SK-N-SH (cell line): ENCODE data around the gene CUX1. TPM values are rescaled to one million over a fixed set of nuclear protein-coding genes. Genes with fewer than 3 reads are reported as not detected.

Source experiments
- CTCF ChIA-PET: fragments of 300-600, 350-600 bp; formaldehyde crosslinking; extraction: SDS; loops from one replicate; lab custom pipeline; 2021; lab: Yijun Ruan, JAX
- POLR2A ChIA-PET: fragments of 350-600 bp; sonication (Branson Sonifier 250); formaldehyde crosslinking; extraction: SDS; loops from one replicate; lab custom pipeline; 2020; ENCODE audit warnings: antibody characterized with exemption, inconsistent platforms; lab: Yijun Ruan, JAX
- DNase-seq: peaks from one replicate; pipeline ENCODE4 v3.0.0; 2012
- H2AFZ ChIP-seq: fragments of 200-600 bp; sonication (generic); 2 replicates; pipeline ENCODE4 v1.8.1; 2016; ENCODE audit warnings: antibody characterized with exemption, mild to moderate bottlenecking, low read depth
- H3F3A ChIP-seq: fragments of 200-600 bp; sonication (generic); replicated peaks from 2 replicates; pipeline ENCODE3; 2016; ENCODE audit warnings: antibody characterized with exemption, mild to moderate bottlenecking; ENCODE audit not compliant: insufficient read depth
- H3K27ac ChIP-seq, 2 experiments: fragments of 200-500 bp in 1 of 2; fragments of 200-600 bp in 1 of 2; sonication (Bioruptor generic) in 1 of 2; sonication (generic), shearing (Covaris generic) in 1 of 2; 2 replicates each; pipeline versions ENCODE4 v1.5.1 to v1.6.1; 2014 to 2016; ENCODE audit warnings: low read depth in 2 of 2, inconsistent platforms in 1 of 2, low read length in 1 of 2, mild to moderate bottlenecking in 1 of 2, mixed read lengths in 1 of 2
- H3K27me3 ChIP-seq: fragments of 200-600 bp; sonication (generic), shearing (Covaris generic); 2 replicates; pipeline ENCODE4 v1.6.1; 2016; ENCODE audit warnings: mixed run types; ENCODE audit not compliant: insufficient read depth
- H3K36me3 ChIP-seq, 2 experiments: fragments of 200-500 bp in 1 of 2; fragments of 200-600 bp in 1 of 2; sonication (Bioruptor generic) in 1 of 2; sonication (generic) in 1 of 2; replicated peaks in 1 of 2; 2 replicates each; pipeline versions ENCODE3 to v1.5.1; 2014 to 2016; ENCODE audit warnings: low read length in 1 of 2, mild to moderate bottlenecking in 1 of 2; ENCODE audit not compliant: insufficient read depth in 2 of 2, control insufficient read depth in 1 of 2
- H3K4me1 ChIP-seq, 2 experiments: fragments of 200-500 bp in 1 of 2; fragments of 200-600 bp in 1 of 2; sonication (Bioruptor generic) in 1 of 2; sonication (generic), shearing (Covaris generic) in 1 of 2; 2 replicates each; pipeline versions ENCODE4 v1.5.1 to v1.6.1; 2014 to 2016; ENCODE audit warnings: low read depth in 1 of 2, low read length in 1 of 2, mixed run types in 1 of 2; ENCODE audit not compliant: insufficient read depth in 2 of 2, control insufficient read depth in 1 of 2
- H3K4me2 ChIP-seq: fragments of 200-600 bp; sonication (generic), shearing (Covaris generic); 2 replicates; pipeline ENCODE4 v1.6.1; 2017; ENCODE audit warnings: mixed run types
- H3K4me3 ChIP-seq, 2 experiments: fragments of 200-500 bp in 1 of 2; fragments of 200-600 bp in 1 of 2; sonication (Bioruptor generic) in 1 of 2; sonication (generic), shearing (Covaris generic) in 1 of 2; 2 replicates each; pipeline versions ENCODE4 v1.5.1 to v1.8.1; 2014 to 2016; ENCODE audit warnings: low read depth in 2 of 2, inconsistent platforms in 1 of 2, low read length in 1 of 2, mild to moderate bottlenecking in 1 of 2, mixed read lengths in 1 of 2, moderate library complexity in 1 of 2
- H3K79me2 ChIP-seq: fragments of 200-600 bp; sonication (generic); 2 replicates; pipeline ENCODE4 v1.8.1; 2017; ENCODE audit warnings: mild to moderate bottlenecking; ENCODE audit not compliant: insufficient read depth
- H3K9ac ChIP-seq: fragments of 200-600 bp; sonication (generic); 2 replicates; pipeline ENCODE4 v1.6.1; 2017; ENCODE audit warnings: mixed run types
- H3K9me2 ChIP-seq: fragments of 200-600 bp; sonication (generic); 2 replicates; pipeline ENCODE4 v1.6.1; 2017; ENCODE audit warnings: mixed run types
- H3K9me3 ChIP-seq: fragments of 200-600 bp; sonication (generic); 2 replicates; pipeline ENCODE4 v1.6.1; 2017; ENCODE audit warnings: mixed run types, mild to moderate bottlenecking, moderate library complexity
- H4K20me1 ChIP-seq: fragments of 200-600 bp; sonication (generic); 2 replicates; pipeline ENCODE4 v1.6.1; 2017; ENCODE audit warnings: mild to moderate bottlenecking, mixed run types; ENCODE audit not compliant: insufficient read depth
- CTCF ChIP-seq: fragments of 200-600 bp; sonication (generic); IDR thresholded peaks from 2 replicates; pipeline ENCODE4 v1.6.1; 2017; ENCODE audit warnings: antibody characterized with exemption, mild to moderate bottlenecking, moderate library complexity
- ELF1 ChIP-seq: IDR thresholded peaks from 2 replicates; pipeline ENCODE4 v1.4.0; 2012
- EP300 ChIP-seq, 2 experiments: IDR thresholded peaks; 2 replicates each; pipeline versions ENCODE4 v1.4.0 to v1.6.1; 2012; ENCODE audit warnings: borderline replicate concordance in 1 of 2, low read depth in 1 of 2, low read length in 1 of 2
- FOSL2 ChIP-seq: IDR thresholded peaks from 2 replicates; pipeline ENCODE4 v1.4.0; 2012; ENCODE audit warnings: low read depth, mild to moderate bottlenecking, moderate library complexity, borderline replicate concordance
- GABPA ChIP-seq: IDR thresholded peaks from 2 replicates; pipeline ENCODE4 v1.4.0; 2012; ENCODE audit warnings: low read depth, mild to moderate bottlenecking
- JUND ChIP-seq: IDR thresholded peaks from 2 replicates; pipeline ENCODE4 v1.4.0; 2012
- NRF1 ChIP-seq: IDR thresholded peaks from 2 replicates; pipeline ENCODE4 v1.6.1; 2012; ENCODE audit warnings: low read depth, mild to moderate bottlenecking, low read length
- POLR2AphosphoS5 ChIP-seq: IDR thresholded peaks from 2 replicates; pipeline ENCODE4 v1.6.1; 2012; ENCODE audit warnings: low read depth, low read length
- RFX5 ChIP-seq: IDR thresholded peaks from 2 replicates; pipeline ENCODE4 v1.6.1; 2012; ENCODE audit warnings: mild to moderate bottlenecking, improper control_type of control experiment, low read length
- SMC3 ChIP-seq: IDR thresholded peaks from 2 replicates; pipeline ENCODE4 v1.6.1; 2012; ENCODE audit warnings: low read depth, low read length, improper control_type of control experiment
- TEAD4 ChIP-seq: IDR thresholded peaks from 2 replicates; pipeline ENCODE4 v1.4.0; 2012; ENCODE audit warnings: mild to moderate bottlenecking, borderline replicate concordance; ENCODE audit not compliant: insufficient read depth
- USF2 ChIP-seq: fragments of 150-350 bp; IDR thresholded peaks from 2 replicates; pipeline ENCODE4 v1.6.1; 2017; ENCODE audit warnings: antibody characterized with exemption, low read length, low read depth, borderline replicate concordance
- YY1 ChIP-seq: IDR thresholded peaks from 2 replicates; pipeline ENCODE4 v1.4.0; 2012; ENCODE audit warnings: low read depth, mild to moderate bottlenecking
- WGBS: methylation state at CpG from one replicate; pipeline ENCODE4 v1.1.6; 2017; ENCODE audit warnings: low lambda C conversion rate; 5-methylcytosine and 5-hydroxymethylcytosine counted together
- polyA plus RNA-seq, 3 experiments: library from polyadenylated mRNA; depleted of rRNA; stranded (reverse); fragments of >200 nt; gene quantifications; 2 replicates each; pipeline ENCODE4 v1.2.3, GENCODE V29; 2012
- TF ChIP-seq, protein P1 (sequence below): fragments of 150-350 bp; IDR thresholded peaks from 2 replicates; pipeline ENCODE4 v1.6.1; 2016; ENCODE audit warnings: mild to moderate bottlenecking, low read depth, low read length
- TF ChIP-seq, protein P2 (sequence below): IDR thresholded peaks from 2 replicates; pipeline ENCODE4 v1.6.1; 2012; ENCODE audit warnings: mild to moderate bottlenecking, low read depth, low read length, moderate library complexity
- TF ChIP-seq, protein P3 (sequence below): IDR thresholded peaks from 2 replicates; pipeline ENCODE4 v1.4.0; 2012; ENCODE audit warnings: low read depth, borderline replicate concordance
- TF ChIP-seq, protein P4 (sequence below): IDR thresholded peaks from 2 replicates; pipeline ENCODE4; 2012

The CUX1 gene
- polyA plus RNA-seq, 1 of the 3 experiments (the other 2 are of a cell fraction), result 68.6 TPM

DNA sequence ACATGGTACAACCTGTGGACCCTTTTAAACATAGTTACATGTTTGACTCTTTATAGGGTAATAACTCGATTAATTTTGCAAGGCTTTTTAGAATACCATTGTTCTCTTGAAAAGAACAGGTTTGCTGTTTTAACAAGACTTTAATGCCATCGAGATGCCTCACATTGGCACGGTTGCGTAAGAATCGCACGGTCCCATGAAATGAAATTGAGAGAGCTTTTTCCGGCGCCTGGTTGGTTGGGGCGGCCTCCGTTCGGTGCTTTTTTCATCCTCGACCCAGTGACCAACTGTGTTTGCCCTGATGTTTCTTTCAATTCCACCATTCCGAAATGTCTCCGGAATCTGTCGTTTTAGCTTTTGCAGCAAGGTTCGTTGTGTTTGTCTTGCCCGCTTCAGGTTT, 142.4 kb downstream of the CUX1 start:
- no peak for DNase-seq
- Histone ChIP-seq H3K9me2 (no peaks in the 10 kb centered on the region), H3K27ac (no peak overlapping the region), H3K4me2 (no peak overlapping the region)
- TF ChIP-seq, protein P1, sequence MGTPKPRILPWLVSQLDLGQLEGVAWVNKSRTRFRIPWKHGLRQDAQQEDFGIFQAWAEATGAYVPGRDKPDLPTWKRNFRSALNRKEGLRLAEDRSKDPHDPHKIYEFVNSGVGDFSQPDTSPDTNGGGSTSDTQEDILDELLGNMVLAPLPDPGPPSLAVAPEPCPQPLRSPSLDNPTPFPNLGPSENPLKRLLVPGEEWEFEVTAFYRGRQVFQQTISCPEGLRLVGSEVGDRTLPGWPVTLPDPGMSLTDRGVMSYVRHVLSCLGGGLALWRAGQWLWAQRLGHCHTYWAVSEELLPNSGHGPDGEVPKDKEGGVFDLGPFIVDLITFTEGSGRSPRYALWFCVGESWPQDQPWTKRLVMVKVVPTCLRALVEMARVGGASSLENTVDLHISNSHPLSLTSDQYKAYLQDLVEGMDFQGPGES, result no peak
- TF ChIP-seq RFX5, result no peak
- no peak for TF ChIP-seq USF2
- TF ChIP-seq, protein P2, sequence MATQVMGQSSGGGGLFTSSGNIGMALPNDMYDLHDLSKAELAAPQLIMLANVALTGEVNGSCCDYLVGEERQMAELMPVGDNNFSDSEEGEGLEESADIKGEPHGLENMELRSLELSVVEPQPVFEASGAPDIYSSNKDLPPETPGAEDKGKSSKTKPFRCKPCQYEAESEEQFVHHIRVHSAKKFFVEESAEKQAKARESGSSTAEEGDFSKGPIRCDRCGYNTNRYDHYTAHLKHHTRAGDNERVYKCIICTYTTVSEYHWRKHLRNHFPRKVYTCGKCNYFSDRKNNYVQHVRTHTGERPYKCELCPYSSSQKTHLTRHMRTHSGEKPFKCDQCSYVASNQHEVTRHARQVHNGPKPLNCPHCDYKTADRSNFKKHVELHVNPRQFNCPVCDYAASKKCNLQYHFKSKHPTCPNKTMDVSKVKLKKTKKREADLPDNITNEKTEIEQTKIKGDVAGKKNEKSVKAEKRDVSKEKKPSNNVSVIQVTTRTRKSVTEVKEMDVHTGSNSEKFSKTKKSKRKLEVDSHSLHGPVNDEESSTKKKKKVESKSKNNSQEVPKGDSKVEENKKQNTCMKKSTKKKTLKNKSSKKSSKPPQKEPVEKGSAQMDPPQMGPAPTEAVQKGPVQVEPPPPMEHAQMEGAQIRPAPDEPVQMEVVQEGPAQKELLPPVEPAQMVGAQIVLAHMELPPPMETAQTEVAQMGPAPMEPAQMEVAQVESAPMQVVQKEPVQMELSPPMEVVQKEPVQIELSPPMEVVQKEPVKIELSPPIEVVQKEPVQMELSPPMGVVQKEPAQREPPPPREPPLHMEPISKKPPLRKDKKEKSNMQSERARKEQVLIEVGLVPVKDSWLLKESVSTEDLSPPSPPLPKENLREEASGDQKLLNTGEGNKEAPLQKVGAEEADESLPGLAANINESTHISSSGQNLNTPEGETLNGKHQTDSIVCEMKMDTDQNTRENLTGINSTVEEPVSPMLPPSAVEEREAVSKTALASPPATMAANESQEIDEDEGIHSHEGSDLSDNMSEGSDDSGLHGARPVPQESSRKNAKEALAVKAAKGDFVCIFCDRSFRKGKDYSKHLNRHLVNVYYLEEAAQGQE, result no peak
- no peak for TF ChIP-seq CTCF
- TF ChIP-seq FOSL2, result no peak
- no peak for TF ChIP-seq SMC3
- TF ChIP-seq EP300 (IDR thresholded peaks at IDR 0.05; ENCODE audit: borderline replicate concordance in 1 of 2, low read depth in 1 of 2, low read length in 1 of 2), result no peak
- no peak for TF ChIP-seq TEAD4
- TF ChIP-seq, protein P3, sequence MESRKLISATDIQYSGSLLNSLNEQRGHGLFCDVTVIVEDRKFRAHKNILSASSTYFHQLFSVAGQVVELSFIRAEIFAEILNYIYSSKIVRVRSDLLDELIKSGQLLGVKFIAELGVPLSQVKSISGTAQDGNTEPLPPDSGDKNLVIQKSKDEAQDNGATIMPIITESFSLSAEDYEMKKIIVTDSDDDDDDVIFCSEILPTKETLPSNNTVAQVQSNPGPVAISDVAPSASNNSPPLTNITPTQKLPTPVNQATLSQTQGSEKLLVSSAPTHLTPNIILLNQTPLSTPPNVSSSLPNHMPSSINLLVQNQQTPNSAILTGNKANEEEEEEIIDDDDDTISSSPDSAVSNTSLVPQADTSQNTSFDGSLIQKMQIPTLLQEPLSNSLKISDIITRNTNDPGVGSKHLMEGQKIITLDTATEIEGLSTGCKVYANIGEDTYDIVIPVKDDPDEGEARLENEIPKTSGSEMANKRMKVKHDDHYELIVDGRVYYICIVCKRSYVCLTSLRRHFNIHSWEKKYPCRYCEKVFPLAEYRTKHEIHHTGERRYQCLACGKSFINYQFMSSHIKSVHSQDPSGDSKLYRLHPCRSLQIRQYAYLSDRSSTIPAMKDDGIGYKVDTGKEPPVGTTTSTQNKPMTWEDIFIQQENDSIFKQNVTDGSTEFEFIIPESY, result no peak
- TF ChIP-seq, protein P4, sequence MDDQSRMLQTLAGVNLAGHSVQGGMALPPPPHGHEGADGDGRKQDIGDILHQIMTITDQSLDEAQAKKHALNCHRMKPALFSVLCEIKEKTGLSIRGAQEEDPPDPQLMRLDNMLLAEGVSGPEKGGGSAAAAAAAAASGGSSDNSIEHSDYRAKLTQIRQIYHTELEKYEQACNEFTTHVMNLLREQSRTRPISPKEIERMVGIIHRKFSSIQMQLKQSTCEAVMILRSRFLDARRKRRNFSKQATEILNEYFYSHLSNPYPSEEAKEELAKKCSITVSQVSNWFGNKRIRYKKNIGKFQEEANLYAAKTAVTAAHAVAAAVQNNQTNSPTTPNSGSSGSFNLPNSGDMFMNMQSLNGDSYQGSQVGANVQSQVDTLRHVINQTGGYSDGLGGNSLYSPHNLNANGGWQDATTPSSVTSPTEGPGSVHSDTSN, result no peak
- no peak for TF ChIP-seq ELF1
- TF ChIP-seq POLR2AphosphoS5, result no peak
- TF ChIP-seq GABPA, result no peak
- TF ChIP-seq YY1, result no peak
- TF ChIP-seq JUND, result no peak
- TF ChIP-seq NRF1, result no peak
- TF ChIP-seq, all 33 proteins: peak for 0
- Histone ChIP-seq H3K79me2 (peaks cover 85% of the 10 kb centered on the region), H3K4me1 (peaks cover 0 to 18% of the 10 kb centered on the region in 2 experiments; a peak in 1 of 4 replicates), H4K20me1 (0 out of 2 replicates have a peak, but pooled peaks cover 3% of the 10 kb centered on the region), H3F3A (no peaks in the 10 kb centered on the region), H3K36me3 (no peaks in the 10 kb centered on the region), H2AFZ (no peak overlapping the region), H3K27me3 (no peaks in the 10 kb centered on the region), H3K9me3 (no peaks in the 10 kb centered on the region), H3K9ac (no peak overlapping the region), H3K4me3 (no peak overlapping the region)
- 97% methylated on average over 17 of the region's 17 CpGs for WGBS
- ChIA-PET POLR2A (no interaction called here), CTCF (interaction anchor here (0.9 to 1.6 kb wide), 3 partner anchors 10 to 76 kb away, joined by 3 to 4 read pairs (median 3); no protein-coding TSS in a partner anchor)
